ENCODE data around the gene CD99.
"Not testable (repeated sequence)": the region's sequence is repeated elsewhere in the genome, so short reads cannot be mapped to it uniquely, and the experiment has no call there.

- not testable (repeated sequence) for TF ChIP-seq CTCF, POLR2A (IDR thresholded peaks at IDR 0.05)
Measured at GRCh38 chrX:2764766-2765548, 73.9 kb downstream of the CD99 start.

All from testis (tissue), 2 donors.